ENCODE measurements around the gene RTEL1. TPM values are rescaled to one million over a fixed set of nuclear protein-coding genes. Genes with fewer than 3 reads are reported as not detected.

The RTEL1 gene
- total RNA-seq, 2 donors from 2014 or later: 25.7 to 34.9 TPM

DNA sequence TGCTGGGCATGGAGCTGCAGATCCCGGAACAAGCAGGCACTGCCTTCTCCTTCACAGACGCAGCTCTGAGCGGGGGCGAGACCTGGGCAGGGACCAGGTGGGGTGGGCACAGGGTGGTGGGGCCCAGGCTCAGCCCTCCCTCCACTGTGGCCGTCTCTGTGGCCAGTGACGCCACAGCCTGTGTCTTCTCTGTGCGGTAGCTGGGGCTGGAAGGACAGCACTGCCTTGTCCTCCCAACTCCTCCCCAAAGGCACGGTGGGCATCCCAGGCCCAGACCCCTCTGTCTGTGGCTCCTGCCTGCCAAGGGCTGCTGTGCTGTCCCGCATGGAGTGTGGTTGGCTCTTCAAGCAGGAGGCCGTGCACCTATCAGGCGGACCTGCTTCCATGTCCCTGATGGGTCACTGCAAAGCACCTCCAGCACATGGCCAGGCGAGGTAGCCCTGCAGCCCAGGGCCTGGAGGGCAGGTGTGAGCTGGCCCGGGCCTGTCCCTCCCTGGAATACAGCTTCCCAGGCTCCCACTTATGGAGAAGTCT is 23.6 kb downstream of the RTEL1 start:
- Histone ChIP-seq H3K27ac (peak overlapping the region; percentile 79), H3K4me3 (no peak overlapping the region), H3K9me3 (no peaks in the 10 kb centered on the region), H3K4me1 (peaks cover 10% of the 10 kb centered on the region), H3K9ac (ENCODE audit: low read depth in 2 of 2, low read length in 2 of 2) (no peak overlapping the region), H3K27me3 (no peaks in the 10 kb centered on the region), H3K36me3 (no peaks in the 10 kb centered on the region)
- DNase-seq: no peak
- TF ChIP-seq, protein P1, sequence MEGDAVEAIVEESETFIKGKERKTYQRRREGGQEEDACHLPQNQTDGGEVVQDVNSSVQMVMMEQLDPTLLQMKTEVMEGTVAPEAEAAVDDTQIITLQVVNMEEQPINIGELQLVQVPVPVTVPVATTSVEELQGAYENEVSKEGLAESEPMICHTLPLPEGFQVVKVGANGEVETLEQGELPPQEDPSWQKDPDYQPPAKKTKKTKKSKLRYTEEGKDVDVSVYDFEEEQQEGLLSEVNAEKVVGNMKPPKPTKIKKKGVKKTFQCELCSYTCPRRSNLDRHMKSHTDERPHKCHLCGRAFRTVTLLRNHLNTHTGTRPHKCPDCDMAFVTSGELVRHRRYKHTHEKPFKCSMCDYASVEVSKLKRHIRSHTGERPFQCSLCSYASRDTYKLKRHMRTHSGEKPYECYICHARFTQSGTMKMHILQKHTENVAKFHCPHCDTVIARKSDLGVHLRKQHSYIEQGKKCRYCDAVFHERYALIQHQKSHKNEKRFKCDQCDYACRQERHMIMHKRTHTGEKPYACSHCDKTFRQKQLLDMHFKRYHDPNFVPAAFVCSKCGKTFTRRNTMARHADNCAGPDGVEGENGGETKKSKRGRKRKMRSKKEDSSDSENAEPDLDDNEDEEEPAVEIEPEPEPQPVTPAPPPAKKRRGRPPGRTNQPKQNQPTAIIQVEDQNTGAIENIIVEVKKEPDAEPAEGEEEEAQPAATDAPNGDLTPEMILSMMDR (IDR thresholded peaks at IDR 0.05): no peak
- intact Hi-C loops (cut with DNase I): no loop called here

DNA sequence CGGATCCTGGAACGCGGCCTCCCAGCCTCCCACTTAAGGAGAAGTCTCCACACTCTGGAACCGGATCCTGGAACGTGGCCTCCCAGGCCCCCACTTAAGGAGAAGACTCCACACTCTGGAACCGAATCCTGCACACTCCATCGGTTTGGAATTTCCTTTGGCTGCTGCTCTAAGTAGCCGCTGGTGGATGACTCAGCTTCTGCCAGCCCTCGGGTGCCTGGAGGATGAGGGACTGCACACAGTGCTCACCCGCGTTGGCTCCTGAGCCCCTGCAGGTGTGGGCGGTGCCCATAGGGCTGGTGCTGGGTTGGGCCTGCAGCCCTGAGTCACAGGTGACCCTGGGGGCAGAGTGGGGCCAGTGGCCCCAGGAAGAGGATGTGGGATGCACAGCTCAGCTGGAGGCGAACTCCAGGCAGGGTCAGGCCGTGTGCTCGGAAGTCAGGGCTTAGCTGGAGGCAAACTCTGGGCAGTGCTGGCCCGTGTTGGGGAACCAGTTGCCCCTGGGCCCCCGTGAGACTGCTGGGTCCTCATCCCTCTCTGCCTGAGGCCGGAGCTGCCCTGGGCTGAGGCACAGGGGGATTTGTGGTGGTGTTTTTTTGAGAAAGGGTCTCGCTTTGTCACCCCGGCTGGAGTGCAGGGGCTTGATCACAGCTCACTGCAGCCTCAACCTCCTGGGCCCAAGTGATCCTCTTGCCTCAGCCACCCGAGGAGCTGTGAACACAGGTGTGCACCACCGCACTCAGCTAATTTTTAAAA is 24.4 kb downstream of the RTEL1 start:
- DNase-seq: no peak
- Histone ChIP-seq H3K4me3 (no peak overlapping the region), H3K4me1 (peaks cover 16% of the 10 kb centered on the region), H3K9ac (ENCODE audit: low read depth in 2 of 2, low read length in 2 of 2) (no peak overlapping the region), H3K36me3 (no peaks in the 10 kb centered on the region), H3K27me3 (no peaks in the 10 kb centered on the region), H3K9me3 (no peaks in the 10 kb centered on the region), H3K27ac (peak overlapping the region; percentile 79)
- intact Hi-C loops (cut with DNase I): no loop called here
- TF ChIP-seq, protein P1 (IDR thresholded peaks at IDR 0.05): no peak

DNA sequence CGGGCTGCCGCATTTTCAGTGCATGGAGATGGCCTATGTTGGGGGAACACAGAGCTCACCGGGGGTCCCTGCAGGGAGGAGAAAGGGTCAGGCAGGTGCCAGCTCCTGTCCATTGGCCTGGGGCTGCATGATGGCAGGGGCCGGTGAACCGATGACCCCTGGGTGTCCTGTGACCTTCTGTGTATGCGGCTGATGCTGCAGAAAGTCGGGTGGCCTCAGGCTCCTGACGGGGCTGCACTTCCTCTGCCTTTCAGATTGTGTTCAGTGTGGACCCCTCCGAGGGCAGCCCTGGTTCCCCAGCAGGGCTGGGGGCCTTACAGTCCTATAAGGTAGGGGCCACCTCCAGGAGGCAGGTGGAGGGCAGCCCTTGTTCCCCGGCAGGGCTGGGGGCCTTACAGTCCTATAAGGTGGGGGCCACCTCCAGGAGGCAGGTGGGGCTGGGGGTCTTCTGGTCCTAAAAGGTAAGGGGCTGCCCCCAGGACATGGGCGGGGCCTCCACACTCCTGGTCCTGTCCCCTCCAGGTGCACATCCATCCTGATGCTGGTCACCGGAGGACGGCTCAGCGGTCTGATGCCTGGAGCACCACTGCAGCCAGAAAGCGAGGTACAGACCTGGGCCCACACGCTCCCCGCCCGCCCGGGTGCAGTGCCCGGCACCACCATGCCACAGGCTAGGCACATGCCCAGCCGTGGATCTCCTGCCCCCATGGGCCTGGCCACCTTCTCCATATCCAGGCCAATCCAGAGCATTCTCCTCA is 27.3 kb downstream of the RTEL1 start:
- peak overlapping the region; percentile 82 for H3K27ac ChIP-seq

DNA sequence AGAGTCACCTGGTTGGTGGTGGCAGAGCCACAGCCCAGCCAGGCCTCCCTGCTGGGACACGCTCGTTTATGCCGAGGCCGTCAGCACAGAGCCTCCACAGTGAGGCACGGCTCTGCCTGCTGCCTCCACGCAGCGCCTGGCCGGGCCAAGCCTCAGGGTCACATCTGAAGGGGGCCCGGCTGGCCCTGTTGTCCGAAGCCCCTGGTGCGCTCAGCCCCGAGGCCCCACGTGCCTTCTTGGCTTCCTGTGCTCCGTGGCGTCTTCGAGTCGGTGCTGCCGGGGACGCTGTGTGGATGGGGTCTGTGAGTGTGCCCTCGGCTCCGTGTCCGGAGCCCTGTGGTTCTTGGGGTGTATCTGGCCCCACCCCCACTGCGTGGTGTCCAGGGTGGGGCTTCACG is 28.0 kb downstream of the RTEL1 start:
- TF ChIP-seq, protein P1 (IDR thresholded peaks at IDR 0.05): no peak
- no peaks in the 10 kb centered on the region for H3K9me3 ChIP-seq
- no peak overlapping the region for H3K4me3 ChIP-seq
- H3K9ac ChIP-seq (ENCODE audit: low read depth in 2 of 2, low read length in 2 of 2): peak overlapping the region; percentile 20 to 35
- H3K27ac ChIP-seq: peak overlapping the region; percentile 82
- no peaks in the 10 kb centered on the region for H3K27me3 ChIP-seq
- intact Hi-C loops (cut with DNase I): no loop called here
- no peak for DNase-seq
- peaks cover 21% of the 10 kb centered on the region for H3K4me1 ChIP-seq
- no peaks in the 10 kb centered on the region for H3K36me3 ChIP-seq

More for the DNA sequence above, 27.3 kb downstream of the RTEL1 start:
- Histone ChIP-seq H3K27me3 (no peaks in the 10 kb centered on the region), H3K9me3 (no peaks in the 10 kb centered on the region), H3K36me3 (no peaks in the 10 kb centered on the region), H3K4me1 (peaks cover 18% of the 10 kb centered on the region), H3K9ac (ENCODE audit: low read depth in 2 of 2, low read length in 2 of 2) (peak overlapping the region; percentile 20 to 35), H3K4me3 (no peak overlapping the region)
- TF ChIP-seq, protein P1 (IDR thresholded peaks at IDR 0.05): no peak
- intact Hi-C loops (cut with DNase I): no loop called here
- no peak for DNase-seq

DNA sequence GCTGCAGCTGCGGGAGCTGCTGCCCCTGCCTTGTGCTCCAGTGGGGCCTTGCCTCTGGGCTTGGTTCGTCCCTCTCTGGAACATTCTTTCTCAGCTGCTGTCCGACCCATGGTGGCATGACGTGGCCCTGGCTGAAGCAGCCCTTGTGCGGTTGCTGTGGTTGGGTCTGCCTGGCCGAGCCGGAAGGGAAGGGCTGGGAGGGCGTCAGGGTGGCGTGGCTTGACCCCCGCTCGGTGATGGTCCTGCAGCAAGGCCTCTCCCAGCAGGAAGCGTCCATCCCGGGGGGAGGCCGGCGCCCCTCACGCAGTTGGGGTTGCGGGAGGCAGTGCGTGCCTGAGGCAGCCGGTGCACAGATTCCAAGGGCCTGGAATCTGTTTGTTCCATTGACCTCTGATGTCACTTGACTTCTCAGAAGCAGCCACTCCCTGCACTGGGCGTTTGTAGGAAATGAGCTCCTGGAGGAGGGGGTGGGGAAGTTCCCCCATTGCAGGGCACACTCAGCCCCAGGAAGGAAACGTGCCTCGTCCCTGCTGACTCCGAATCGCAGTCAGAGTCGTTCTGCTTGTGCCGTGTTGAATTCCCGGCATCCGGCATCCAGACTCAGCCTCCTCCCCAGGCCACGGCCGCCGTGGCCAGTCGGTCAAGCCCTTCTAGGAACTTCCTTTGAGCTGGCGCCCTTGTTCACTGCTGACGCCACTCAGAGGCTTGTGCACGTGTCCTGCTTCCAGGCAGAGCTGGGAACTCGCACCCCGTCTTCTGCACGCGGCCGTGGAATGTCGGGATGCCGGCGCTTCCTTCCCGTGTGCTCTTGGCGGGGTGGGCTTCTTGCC is 28.6 kb downstream of the RTEL1 start:
- H3K9ac ChIP-seq (ENCODE audit: low read depth in 2 of 2, low read length in 2 of 2): peak overlapping the region; percentile 20 to 35
- peak overlapping the region; percentile 82 for H3K27ac ChIP-seq
- H3K4me1 ChIP-seq: peaks cover 27% of the 10 kb centered on the region
- no peak overlapping the region for H3K4me3 ChIP-seq
- H3K36me3 ChIP-seq: no peaks in the 10 kb centered on the region
- peak; percentile 86 for DNase-seq
- intact Hi-C loops (cut with DNase I): no loop called here
- TF ChIP-seq, protein P1 (IDR thresholded peaks at IDR 0.05): no peak
- no peaks in the 10 kb centered on the region for H3K9me3 ChIP-seq
- H3K27me3 ChIP-seq: no peaks in the 10 kb centered on the region

All from colonic mucosa (tissue), 4 donors.